ENCODE data around the gene SLC19A1.

Gene SLC19A1

DNA sequence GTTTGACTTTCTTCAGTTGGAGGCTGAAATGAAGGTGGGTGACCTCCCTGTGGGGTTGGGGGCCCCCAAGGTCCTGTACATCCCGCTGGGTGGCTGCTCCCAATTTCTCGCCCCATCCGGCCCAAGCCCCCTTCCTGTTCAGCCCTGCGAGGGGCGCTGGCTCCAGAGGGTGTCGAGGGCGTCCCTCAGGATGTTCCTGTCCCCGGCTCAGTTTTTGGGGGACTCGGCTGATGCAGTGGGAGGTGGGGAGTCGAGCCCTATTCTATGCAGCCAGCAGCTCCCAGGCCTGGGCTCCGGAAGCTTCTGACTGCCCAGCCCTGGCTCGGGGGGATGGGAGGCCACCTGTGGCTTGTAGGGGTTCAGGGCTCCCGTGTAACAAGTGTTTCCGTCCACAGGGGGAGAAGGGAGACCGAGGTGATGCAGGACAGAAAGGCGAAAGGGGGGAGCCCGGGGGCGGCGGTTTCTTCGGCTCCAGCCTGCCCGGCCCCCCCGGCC is 38.2 kb downstream of the SLC19A1 start:
- TF ChIP-seq RAD21 (IDR thresholded peaks at IDR 0.05; ENCODE audit: low read depth), result no peak
- no peak for TF ChIP-seq TAF1 (IDR thresholded peaks at IDR 0.05; ENCODE audit: low read depth)
- TF ChIP-seq YY1 (IDR thresholded peaks at IDR 0.05; ENCODE audit: low read depth), result no peak
- TF ChIP-seq USF1 (IDR thresholded peaks at IDR 0.05), result no peak
- no peak for TF ChIP-seq REST (IDR thresholded peaks at IDR 0.05; ENCODE audit: low read depth)
- no peak for TF ChIP-seq NFIC (IDR thresholded peaks at IDR 0.05)
- TF ChIP-seq TCF12 (IDR thresholded peaks at IDR 0.05; ENCODE audit: low read depth), result no peak
- TF ChIP-seq CREB1 (IDR thresholded peaks at IDR 0.05; ENCODE audit: low read depth), result no peak

- TF ChIP-seq EP300 (IDR thresholded peaks at IDR 0.05; ENCODE audit: borderline replicate concordance), result no peak
- no peak for TF ChIP-seq TCF12 (IDR thresholded peaks at IDR 0.05; ENCODE audit: low read depth)
- TF ChIP-seq RAD21 (IDR thresholded peaks at IDR 0.05; ENCODE audit: low read depth), result no peak
- TF ChIP-seq MAX (IDR thresholded peaks at IDR 0.05), result no peak
- TF ChIP-seq CREB1 (IDR thresholded peaks at IDR 0.05; ENCODE audit: low read depth), result no peak
- no peak for TF ChIP-seq ZBTB7A (IDR thresholded peaks at IDR 0.05; ENCODE audit: low read depth)
- no peak for TF ChIP-seq FOXM1 (IDR thresholded peaks at IDR 0.05; ENCODE audit: borderline replicate concordance, low read depth)
- no peak for TF ChIP-seq REST (IDR thresholded peaks at IDR 0.05; ENCODE audit: low read depth)
- no peak for TF ChIP-seq CEBPB (IDR thresholded peaks at IDR 0.05)
- no peak for TF ChIP-seq TAF1 (IDR thresholded peaks at IDR 0.05; ENCODE audit: low read depth)
- no peak for TF ChIP-seq EGR1 (IDR thresholded peaks at IDR 0.05)
Measured at GRCh38 chr21:45502600-45502999, 39.6 kb downstream of the SLC19A1 start.

- TF ChIP-seq EP300 (IDR thresholded peaks at IDR 0.05; ENCODE audit: borderline replicate concordance) (no peak), RAD21 (IDR thresholded peaks at IDR 0.05; ENCODE audit: low read depth) (no peak), CREB1 (IDR thresholded peaks at IDR 0.05; ENCODE audit: low read depth) (no peak), NFIC (IDR thresholded peaks at IDR 0.05) (no peak), YY1 (IDR thresholded peaks at IDR 0.05; ENCODE audit: low read depth) (no peak), EGR1 (IDR thresholded peaks at IDR 0.05) (no peak), FOXM1 (IDR thresholded peaks at IDR 0.05; ENCODE audit: borderline replicate concordance, low read depth) (no peak), USF1 (IDR thresholded peaks at IDR 0.05) (no peak), CEBPB (IDR thresholded peaks at IDR 0.05) (no peak), REST (IDR thresholded peaks at IDR 0.05; ENCODE audit: low read depth) (no peak), TAF1 (IDR thresholded peaks at IDR 0.05; ENCODE audit: low read depth) (no peak), ZBTB7A (IDR thresholded peaks at IDR 0.05; ENCODE audit: low read depth) (no peak), TCF12 (IDR thresholded peaks at IDR 0.05; ENCODE audit: low read depth) (no peak), MAX (IDR thresholded peaks at IDR 0.05) (no peak), TEAD4 (IDR thresholded peaks at IDR 0.05) (no peak)
Measured at GRCh38 chr21:45502006-45502345, 40.3 kb downstream of the SLC19A1 start.

DNA sequence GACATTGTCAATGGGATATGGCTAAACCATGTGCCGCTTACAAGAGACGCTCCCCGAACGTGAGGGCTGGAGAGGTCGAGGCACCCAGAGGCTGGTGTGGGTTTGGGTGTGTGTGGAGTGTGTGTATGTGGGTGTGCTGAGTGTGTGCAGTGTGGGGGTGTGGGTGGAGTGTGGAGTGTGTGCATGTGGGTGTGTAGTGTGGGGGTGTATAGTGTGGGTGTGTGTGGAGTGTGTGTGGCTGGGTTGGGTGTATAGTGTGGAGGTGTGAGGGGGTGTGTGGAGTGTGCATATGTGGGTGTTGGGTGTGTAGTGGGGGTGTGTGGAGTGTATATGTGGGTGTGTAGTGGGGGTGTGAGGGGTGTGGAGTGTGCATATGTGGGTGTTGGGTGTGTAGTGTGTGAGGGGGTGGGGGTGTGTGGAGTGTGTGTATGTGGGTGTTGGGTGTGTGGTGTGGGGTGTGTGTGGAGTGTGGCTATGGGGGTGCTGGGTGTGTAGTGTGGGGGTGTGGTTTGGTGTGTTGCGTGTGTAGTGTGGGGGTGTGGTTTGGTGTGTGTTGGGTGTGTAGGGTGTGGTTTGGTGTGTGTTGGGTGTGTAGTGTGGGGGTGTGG is 42.2 kb downstream of the SLC19A1 start:
- TF ChIP-seq CREB1 (IDR thresholded peaks at IDR 0.05; ENCODE audit: low read depth) (no peak), MAX (IDR thresholded peaks at IDR 0.05) (no peak), USF1 (IDR thresholded peaks at IDR 0.05) (no peak), TEAD4 (IDR thresholded peaks at IDR 0.05) (no peak), YY1 (IDR thresholded peaks at IDR 0.05; ENCODE audit: low read depth) (no peak), EP300 (IDR thresholded peaks at IDR 0.05; ENCODE audit: borderline replicate concordance) (no peak), EGR1 (IDR thresholded peaks at IDR 0.05) (no peak), FOXM1 (IDR thresholded peaks at IDR 0.05; ENCODE audit: borderline replicate concordance, low read depth) (no peak), REST (IDR thresholded peaks at IDR 0.05; ENCODE audit: low read depth) (no peak), NFIC (IDR thresholded peaks at IDR 0.05) (no peak), ZBTB7A (IDR thresholded peaks at IDR 0.05; ENCODE audit: low read depth) (no peak)

All from Ishikawa (cell line).